Mucosa of descending colon (tissue), 3 donors: ENCODE results near the gene DDX46. TPM values are rescaled to one million over a fixed set of nuclear protein-coding genes. Genes with fewer than 3 reads are reported as not detected.

Source experiments
- ATAC-seq: fragments of 200-7000 bp; cut with Tn5 transposase; one replicate; pipeline ENCODE4 v1.9.1; 2020; ENCODE audit warnings: mild to moderate bottlenecking, moderate library complexity
- DNase-seq, 3 donors: peaks; one replicate each; pipeline ENCODE4 v3.0.0-alpha.2; 2020
- H3K36me3 ChIP-seq: fragments of 200-600 bp; one replicate; pipeline ENCODE4 v1.8.0; 2021; ENCODE audit warnings: low read depth, mild to moderate bottlenecking
- H3K4me1 ChIP-seq: fragments of 200-600 bp; one replicate; pipeline ENCODE4 v1.8.0; 2021; ENCODE audit warnings: low read depth, mild to moderate bottlenecking
- H3K4me3 ChIP-seq: fragments of 200-600 bp; one replicate; pipeline ENCODE4 v1.8.0; 2021; ENCODE audit warnings: mild to moderate bottlenecking
- H3K9me3 ChIP-seq: fragments of 200-600 bp; one replicate; pipeline ENCODE4 v1.8.0; 2021; ENCODE audit warnings: mild to moderate bottlenecking
- intact Hi-C, 2 donors: fragments of 100-400 bp; cut with DNase I in 1 of 2; cut with micrococcal nuclease in 1 of 2; formaldehyde crosslinking; loops; one replicate each; pipeline versions ENCODE4 v1.11.0 to v1.11.1; 2022; cut with DNase I, micrococcal nuclease
- total RNA-seq, 3 donors: library from RNA; stranded (reverse); fragmentation: NEBNext Ultra II Directional in 2 of 3; extraction: Animal tissue kit (Norgen Biotek cat#: 25700) in 2 of 3; gene quantifications; one replicate each; pipeline versions ENCODE4 v1.2.1 to v1.2.4, GENCODE V29; 2021 to 2023
- TF ChIP-seq, protein P1 (sequence below): fragments of 200-600 bp; IDR thresholded peaks from one replicate; pipeline ENCODE4 v1.8.0; 2022; ENCODE audit warnings: antibody characterized with exemption, mild to moderate bottlenecking
- donor health status: DM: no; HTN: no; CAD: no; lungs with moderate emphysema.
- donor health status: DM: no; HTN: no; CAD: no.
- donor health status: DM: no; HTN: yes; CAD: no.

The DDX46 gene
- total RNA-seq, 3 donors from 2014 or later = 40.2 to 53.2 (median 45.9) TPM

DNA sequence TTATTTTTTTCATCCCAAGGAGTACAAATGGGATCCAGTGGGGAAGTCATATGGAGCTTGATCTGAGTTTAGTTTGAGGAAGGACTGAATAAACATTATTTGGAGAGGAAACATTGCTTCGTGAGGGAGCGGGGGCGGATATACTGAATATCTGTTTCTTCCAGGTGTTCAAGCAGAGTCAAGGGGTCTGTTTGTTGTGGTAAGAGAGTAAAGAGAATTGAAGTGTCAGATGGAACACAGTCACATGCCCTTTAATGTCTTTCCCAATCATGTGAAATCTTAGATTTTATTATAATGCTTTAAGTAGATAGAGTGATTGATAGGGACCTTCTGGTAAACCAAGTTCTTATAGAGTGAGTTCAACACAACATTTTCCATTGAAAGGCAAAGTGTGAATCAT is 33.7 kb downstream of the DDX46 start:
- no peaks in the 10 kb centered on the region for H3K4me1 ChIP-seq
- no peak overlapping the region for H3K4me3 ChIP-seq
- no peak for DNase-seq
- H3K9me3 ChIP-seq = no peaks in the 10 kb centered on the region
- H3K36me3 ChIP-seq = peaks cover 23% of the 10 kb centered on the region
- no peak for ATAC-seq
- TF ChIP-seq, protein P1, sequence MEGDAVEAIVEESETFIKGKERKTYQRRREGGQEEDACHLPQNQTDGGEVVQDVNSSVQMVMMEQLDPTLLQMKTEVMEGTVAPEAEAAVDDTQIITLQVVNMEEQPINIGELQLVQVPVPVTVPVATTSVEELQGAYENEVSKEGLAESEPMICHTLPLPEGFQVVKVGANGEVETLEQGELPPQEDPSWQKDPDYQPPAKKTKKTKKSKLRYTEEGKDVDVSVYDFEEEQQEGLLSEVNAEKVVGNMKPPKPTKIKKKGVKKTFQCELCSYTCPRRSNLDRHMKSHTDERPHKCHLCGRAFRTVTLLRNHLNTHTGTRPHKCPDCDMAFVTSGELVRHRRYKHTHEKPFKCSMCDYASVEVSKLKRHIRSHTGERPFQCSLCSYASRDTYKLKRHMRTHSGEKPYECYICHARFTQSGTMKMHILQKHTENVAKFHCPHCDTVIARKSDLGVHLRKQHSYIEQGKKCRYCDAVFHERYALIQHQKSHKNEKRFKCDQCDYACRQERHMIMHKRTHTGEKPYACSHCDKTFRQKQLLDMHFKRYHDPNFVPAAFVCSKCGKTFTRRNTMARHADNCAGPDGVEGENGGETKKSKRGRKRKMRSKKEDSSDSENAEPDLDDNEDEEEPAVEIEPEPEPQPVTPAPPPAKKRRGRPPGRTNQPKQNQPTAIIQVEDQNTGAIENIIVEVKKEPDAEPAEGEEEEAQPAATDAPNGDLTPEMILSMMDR = no peak
- intact Hi-C loops = no loop called here

DNA sequence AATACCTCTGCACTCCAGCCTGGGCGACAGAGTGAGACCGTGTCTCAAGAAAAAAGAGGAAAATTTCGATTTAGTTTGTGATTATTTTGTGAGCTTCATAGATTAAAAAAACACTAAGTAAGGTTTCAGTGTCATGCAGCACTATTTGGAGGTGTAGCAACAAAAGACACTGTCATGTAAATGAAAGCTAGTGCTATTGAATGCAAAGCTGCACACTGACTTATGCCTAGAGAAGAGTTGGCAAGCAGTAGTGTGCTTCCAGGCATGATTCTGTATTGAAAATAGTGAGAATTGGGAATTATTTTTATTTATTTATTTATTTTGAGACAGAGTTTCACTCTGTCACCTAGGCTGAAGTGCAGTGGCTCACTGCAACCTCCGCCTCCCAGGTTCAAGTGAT is 34.5 kb downstream of the DDX46 start:
- no peak overlapping the region for H3K4me3 ChIP-seq
- TF ChIP-seq, protein P1 = no peak
- H3K9me3 ChIP-seq = no peaks in the 10 kb centered on the region
- intact Hi-C loops = no loop called here
- ATAC-seq (no peak), DNase-seq (no peak)
- no peaks in the 10 kb centered on the region for H3K4me1 ChIP-seq
- H3K36me3 ChIP-seq = peaks cover 23% of the 10 kb centered on the region

DNA sequence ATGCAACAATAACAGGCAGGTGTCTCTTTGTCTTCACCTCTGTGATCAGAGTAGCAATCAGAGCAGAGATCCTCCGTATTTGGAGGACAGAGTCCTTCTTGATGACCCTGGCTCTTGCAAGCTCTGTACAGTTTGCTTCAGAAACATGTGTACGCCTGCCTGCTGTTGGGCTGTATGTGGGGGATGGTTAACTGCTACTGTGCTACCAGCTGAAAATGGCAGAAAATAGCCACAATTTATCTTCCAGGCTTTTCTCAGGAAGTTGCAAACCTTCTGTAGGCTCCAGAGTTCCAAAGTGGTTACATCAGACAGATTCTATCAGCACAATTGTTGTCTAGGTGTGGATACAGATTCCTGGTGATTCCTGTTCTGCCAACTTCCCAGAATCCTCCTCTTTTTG is 35.5 kb downstream of the DDX46 start:
- intact Hi-C loops = no loop called here
- Histone ChIP-seq H3K36me3 (peaks cover 16% of the 10 kb centered on the region), H3K4me3 (no peak overlapping the region), H3K4me1 (no peaks in the 10 kb centered on the region), H3K9me3 (no peaks in the 10 kb centered on the region)
- ATAC-seq (no peak), DNase-seq (no peak)
- TF ChIP-seq, protein P1 = no peak

DNA sequence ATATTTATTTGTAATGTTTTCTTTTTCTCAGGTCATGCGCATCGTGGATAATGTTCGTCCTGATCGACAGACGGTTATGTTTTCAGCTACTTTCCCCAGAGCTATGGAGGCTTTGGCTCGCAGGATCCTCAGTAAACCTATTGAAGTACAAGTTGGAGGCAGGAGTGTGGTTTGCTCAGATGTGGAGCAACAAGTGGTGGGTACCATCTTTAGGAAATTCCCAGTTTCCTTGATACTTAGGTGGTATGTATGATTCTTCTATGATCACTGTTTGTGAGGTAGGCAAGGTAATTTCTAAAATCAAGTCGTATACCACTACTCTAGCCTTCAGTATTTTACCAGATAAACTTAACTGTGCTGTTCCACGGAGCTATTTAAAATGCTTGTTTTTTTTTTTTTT is 36.2 kb downstream of the DDX46 start:
- intact Hi-C loops = no loop called here
- DNase-seq (no peak), ATAC-seq (no peak)
- Histone ChIP-seq H3K9me3 (no peaks in the 10 kb centered on the region), H3K4me1 (no peaks in the 10 kb centered on the region), H3K4me3 (no peak overlapping the region), H3K36me3 (peaks cover 16% of the 10 kb centered on the region)
- TF ChIP-seq, protein P1 = no peak

DNA sequence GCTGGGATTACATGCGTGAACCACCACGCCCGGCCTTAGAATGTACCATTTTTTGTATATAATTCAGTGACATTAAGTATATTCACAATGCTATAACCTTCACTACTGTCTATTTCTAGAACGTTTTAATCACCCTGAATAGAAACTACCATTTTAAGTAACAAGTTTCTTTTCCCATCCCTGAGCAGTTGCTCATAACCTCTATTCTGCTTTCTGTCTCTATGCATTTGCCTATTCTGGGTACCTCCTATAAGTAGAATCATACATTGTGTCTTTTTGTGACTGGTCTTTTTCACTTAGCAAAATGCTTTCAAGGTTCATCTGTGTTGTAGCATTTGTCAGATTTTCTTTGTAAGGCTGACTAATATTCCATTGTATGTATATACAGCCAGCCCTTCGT is 39.9 kb downstream of the DDX46 start:
- Histone ChIP-seq H3K9me3 (no peaks in the 10 kb centered on the region), H3K4me3 (no peak overlapping the region), H3K36me3 (peaks cover 9% of the 10 kb centered on the region), H3K4me1 (no peaks in the 10 kb centered on the region)
- TF ChIP-seq, protein P1 = no peak
- no peak for ATAC-seq
- intact Hi-C loops = no loop called here
- DNase-seq = no peak

DNA sequence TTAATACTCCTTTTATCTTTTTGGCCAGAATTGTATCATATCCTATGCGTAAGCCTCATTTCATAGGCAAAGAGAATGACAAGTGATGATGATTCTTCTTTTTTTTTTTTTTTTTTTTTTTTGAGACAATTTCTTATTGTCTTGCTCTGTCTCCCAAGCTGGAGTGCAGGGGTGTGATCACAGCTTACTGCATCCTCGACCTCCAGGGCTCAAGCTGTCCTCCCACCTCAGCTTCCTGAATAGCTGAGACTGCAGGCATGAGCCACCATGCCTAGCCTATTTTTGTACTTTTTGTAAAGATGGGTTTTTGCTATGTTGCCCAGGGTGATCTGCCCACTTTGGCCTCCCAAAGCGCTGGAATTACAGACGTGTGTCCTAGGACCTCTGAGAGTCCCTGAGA is 45.2 kb downstream of the DDX46 start:
- TF ChIP-seq, protein P1 = no peak
- Histone ChIP-seq H3K9me3 (no peaks in the 10 kb centered on the region), H3K4me3 (no peak overlapping the region), H3K4me1 (no peaks in the 10 kb centered on the region), H3K36me3 (no peaks in the 10 kb centered on the region)
- ATAC-seq (no peak), DNase-seq (no peak)
- intact Hi-C loops = no loop called here
